HEK293 (cell line): ENCODE results near the gene LTC4S.

Experiments used
- CTCF ChIA-PET: fragments of 350-600 bp; formaldehyde crosslinking; extraction: SDS; loops from one replicate; lab custom pipeline; 2021; ENCODE audit warnings: antibody characterized with exemption; lab: Yijun Ruan, JAX
- POLR2A ChIA-PET: fragments of 300-600 bp; formaldehyde crosslinking; extraction: SDS; loops from one replicate; lab custom pipeline; 2020; ENCODE audit warnings: antibody characterized with exemption, inconsistent platforms; lab: Yijun Ruan, JAX
- H3K27ac ChIP-seq: fragments of 200-500 bp; sonication (Bioruptor generic); 2 replicates; pipeline ENCODE4 v1.5.1; 2014; ENCODE audit warnings: low read depth, low read length, control low read depth, inconsistent platforms; ENCODE audit errors: extremely low read depth
- H3K36me3 ChIP-seq, 2 experiments: fragments of 200-500 bp in 1 of 2; sonication (Bioruptor generic) in 1 of 2; 1 replicate in 1 of 2; 2 replicates in 1 of 2; pipeline ENCODE4 v1.5.1; 2014 to 2017; ENCODE audit warnings: inconsistent platforms in 2 of 2, low read length in 2 of 2; ENCODE audit not compliant: control insufficient read depth in 2 of 2, insufficient read depth in 1 of 2
- H3K4me1 ChIP-seq: fragments of 200-500 bp; sonication (Bioruptor generic); 2 replicates; pipeline ENCODE4 v1.5.1; 2014; ENCODE audit warnings: mild to moderate bottlenecking, low read length, inconsistent platforms; ENCODE audit not compliant: control insufficient read depth, insufficient read depth
- H3K4me3 ChIP-seq: 2 replicates; pipeline ENCODE4 v1.5.1; 2011; ENCODE audit warnings: low read depth, mild to moderate bottlenecking, control low read depth, low read length, moderate library complexity
- H3K9me3 ChIP-seq: fragments of 200-500 bp; sonication (Bioruptor generic); 2 replicates; pipeline ENCODE4 v1.5.1; 2014; ENCODE audit warnings: low read depth, low read length, inconsistent platforms; ENCODE audit not compliant: control insufficient read depth, insufficient read depth
- GLI4 ChIP-seq: fragments of 450-650 bp; formaldehyde crosslinking; IDR thresholded peaks from 2 replicates; pipeline ENCODE4 v1.5.1; 2016; ENCODE audit warnings: missing biosample characterization, missing genetic modification characterization
- HIC1 ChIP-seq: fragments of 450-650 bp; formaldehyde crosslinking; IDR thresholded peaks from 2 replicates; pipeline ENCODE4 v1.5.1; 2016; ENCODE audit warnings: missing biosample characterization, missing genetic modification characterization
- KLF8 ChIP-seq: fragments of 450-650 bp; formaldehyde crosslinking; IDR thresholded peaks from 2 replicates; pipeline ENCODE4 v1.5.1; 2016; ENCODE audit warnings: missing biosample characterization, missing genetic modification characterization
- PRDM10 ChIP-seq: fragments of 450-650 bp; formaldehyde crosslinking; IDR thresholded peaks from 2 replicates; pipeline ENCODE4 v1.5.1; 2016; ENCODE audit warnings: missing biosample characterization, missing genetic modification characterization
- ZBTB10 ChIP-seq: fragments of 450-650 bp; formaldehyde crosslinking; IDR thresholded peaks from 2 replicates; pipeline ENCODE4 v1.5.1; 2016; ENCODE audit warnings: missing biosample characterization, missing genetic modification characterization
- ZEB2 ChIP-seq: fragments of 450-650 bp; formaldehyde crosslinking; IDR thresholded peaks from 2 replicates; pipeline ENCODE4 v1.5.1; 2016; ENCODE audit warnings: missing biosample characterization, missing genetic modification characterization
- ZIC2 ChIP-seq: fragments of 450-650 bp; formaldehyde crosslinking; IDR thresholded peaks from 2 replicates; pipeline ENCODE4 v1.5.1; 2016; ENCODE audit warnings: missing biosample characterization, missing genetic modification characterization
- ZNF366 ChIP-seq: fragments of 450-650 bp; formaldehyde crosslinking; conservative IDR thresholded peaks from 2 replicates; pipeline ENCODE4 v1.5.1; 2016; ENCODE audit warnings: missing biosample characterization, missing genetic modification characterization
- ZNF488 ChIP-seq: fragments of 450-650 bp; formaldehyde crosslinking; IDR thresholded peaks from 2 replicates; pipeline ENCODE4 v1.5.1; 2016; ENCODE audit warnings: missing biosample characterization, missing genetic modification characterization
- ZNF747 ChIP-seq: fragments of 450-650 bp; formaldehyde crosslinking; IDR thresholded peaks from 2 replicates; pipeline ENCODE4 v1.5.1; 2016; ENCODE audit warnings: missing biosample characterization, missing genetic modification characterization
- ZNF843 ChIP-seq: fragments of 450-650 bp; formaldehyde crosslinking; IDR thresholded peaks from 2 replicates; pipeline ENCODE4 v1.5.1; 2016; ENCODE audit warnings: missing biosample characterization, missing genetic modification characterization

The LTC4S gene

GRCh38 chr5:179799644-179799973 lies 5.8 kb downstream of the LTC4S start:
- CTCF ChIA-PET: interaction anchor here (1.1 kb wide), 1 partner anchor 36 kb away, joined by 4 read pairs; no protein-coding TSS in a partner anchor
- H3K9me3 ChIP-seq: no peaks in the 10 kb centered on the region
- no peak overlapping the region for H3K4me3 ChIP-seq
- H3K27ac ChIP-seq: no peak overlapping the region
- peaks cover 0 to 63% of the 10 kb centered on the region in 2 experiments; a peak in 1 of 3 replicates for H3K36me3 ChIP-seq
- peaks cover 16% of the 10 kb centered on the region for H3K4me1 ChIP-seq
- POLR2A ChIA-PET: no interaction called here
- TF ChIP-seq GLI4 (tag by site-specific recombination): no peak

- H3K4me3 ChIP-seq: no peak overlapping the region
- TF ChIP-seq KLF8 (tag by site-specific recombination): no peak
- no peak for TF ChIP-seq ZNF366 (tag by site-specific recombination)
- no peak for TF ChIP-seq ZEB2
- TF ChIP-seq HIC1 (tag by site-specific recombination): no peak
- TF ChIP-seq ZBTB10 (tag by site-specific recombination): no peak
- TF ChIP-seq ZIC2: no peak
- no peak for TF ChIP-seq PRDM10
- no peak for TF ChIP-seq ZNF747 (tag by site-specific recombination)
- TF ChIP-seq ZNF843: no peak
- TF ChIP-seq ZNF488 (tag by site-specific recombination): no peak
- TF ChIP-seq, all 188 proteins: peak for 0
- Histone ChIP-seq H3K36me3 (peaks cover 0 to 63% of the 10 kb centered on the region in 2 experiments; a peak in 1 of 3 replicates), H3K27ac (no peak overlapping the region), H3K4me1 (peaks cover 20% of the 10 kb centered on the region), H3K9me3 (no peaks in the 10 kb centered on the region)
- ChIA-PET CTCF (interaction anchor here (1.1 kb wide), 1 partner anchor 37 kb away, joined by 4 read pairs; no protein-coding TSS in a partner anchor), POLR2A (no interaction called here)
These were observed 6.4 kb downstream of the LTC4S start for GRCh38 chr5:179800071-179800695.
